Endothelial cell of umbilical vein (primary cell): ENCODE results near the gene LRP1-AS. TPM values are rescaled to one million over a fixed set of nuclear protein-coding genes. Genes with fewer than 3 reads are reported as not detected.

Experiments used
- BruUV-seq: library from RNA; stranded (reverse); fragments of 400-500 nt; replicated peaks from 2 replicates; lab custom pipeline; 2021; lab: Mats Ljungman, UMichigan
- CTCF ChIA-PET: fragments of 300-600, 350-600 bp; sonication (Branson Sonifier 250); formaldehyde crosslinking; loops from one replicate; lab custom pipeline; 2021; ENCODE audit warnings: antibody characterized with exemption, inconsistent platforms; lab: Charles Lee
- POLR2A ChIA-PET: fragments of 300-600, 350-600 bp; sonication (Branson Sonifier 250); formaldehyde crosslinking; loops from one replicate; lab custom pipeline; 2021; ENCODE audit warnings: antibody characterized with exemption, inconsistent platforms; lab: Charles Lee
- DNase-seq: peaks from one replicate; pipeline ENCODE4 v3.0.0-alpha.2; 2011; ENCODE audit warnings: low read depth, low spot score
- FAIRE-seq: peaks from 2 replicates; lab custom pipeline; 2011; peaks lifted over from hg19 to GRCh38; lab: Jason Lieb, UNC
- H2AFZ ChIP-seq: 2 replicates; pipeline ENCODE4 v1.6.0; 2012; ENCODE audit warnings: low read depth, low read length, control low read depth, inconsistent platforms
- H3K27ac ChIP-seq: 2 replicates; pipeline ENCODE4 v1.5.1; 2011; ENCODE audit warnings: low read depth, mild to moderate bottlenecking, control low read depth, low read length, moderate library complexity; ENCODE audit not compliant: insufficient read depth
- H3K27me3 ChIP-seq, 2 experiments: 2 replicates each; pipeline versions ENCODE4 v1.6.0 to v1.6.1; 2011; ENCODE audit warnings: low read length in 2 of 2, mixed read lengths in 1 of 2; ENCODE audit not compliant: control insufficient read depth in 2 of 2, insufficient read depth in 2 of 2
- H3K36me3 ChIP-seq, 2 experiments: 2 replicates in 1 of 2; 3 replicates in 1 of 2; pipeline ENCODE4 v1.5.1; 2011; ENCODE audit warnings: low read length in 2 of 2, mild to moderate bottlenecking in 1 of 2, moderate library complexity in 1 of 2; ENCODE audit not compliant: control insufficient read depth in 2 of 2, insufficient read depth in 2 of 2; ENCODE audit errors: extremely low read depth in 1 of 2
- H3K4me1 ChIP-seq: 3 replicates; pipeline ENCODE4 v1.5.1; 2011; ENCODE audit warnings: mild to moderate bottlenecking, low read length; ENCODE audit not compliant: control insufficient read depth, insufficient read depth; ENCODE audit errors: extremely low read depth
- H3K4me2 ChIP-seq: 2 replicates; pipeline ENCODE4 v1.6.1; 2011; ENCODE audit warnings: low read length, control low read depth, mixed read lengths; ENCODE audit not compliant: insufficient read depth
- H3K4me3 ChIP-seq, 3 experiments: fragments of 200-600 bp in 1 of 3; sonication (generic), shearing (Covaris generic) in 1 of 3; replicated peaks in 1 of 3; 2 replicates each; pipeline ENCODE4 v1.5.1; 2011 to 2016; ENCODE audit warnings: control low read depth in 3 of 3, low read length in 3 of 3, mild to moderate bottlenecking in 2 of 3, inconsistent platforms in 1 of 3, low read depth in 1 of 3, moderate library complexity in 1 of 3; ENCODE audit not compliant: insufficient read depth in 1 of 3
- H3K79me2 ChIP-seq: 2 replicates; pipeline ENCODE4 v1.6.0; 2012; ENCODE audit warnings: low read length, inconsistent platforms; ENCODE audit not compliant: control insufficient read depth, insufficient read depth
- H3K9ac ChIP-seq: replicated peaks from 2 replicates; pipeline ENCODE3; 2011; ENCODE audit warnings: low read length, control low read depth; ENCODE audit not compliant: insufficient read depth; ENCODE audit errors: extremely low read depth
- H3K9me1 ChIP-seq: replicated peaks from 3 replicates; pipeline ENCODE4 v1.6.0; 2011; ENCODE audit warnings: mild to moderate bottlenecking, low read length; ENCODE audit not compliant: control insufficient read depth, insufficient read depth; ENCODE audit errors: extremely low read depth
- H3K9me3 ChIP-seq: replicated peaks from 2 replicates; pipeline ENCODE4 v1.5.1; 2012; ENCODE audit warnings: low read length, inconsistent platforms; ENCODE audit not compliant: control insufficient read depth, insufficient read depth
- H4K20me1 ChIP-seq: replicated peaks from 2 replicates; pipeline ENCODE3; 2011; ENCODE audit warnings: mild to moderate bottlenecking, low read length; ENCODE audit not compliant: control insufficient read depth, insufficient read depth; ENCODE audit errors: extremely low read depth
- FOS ChIP-seq: IDR thresholded peaks from 2 replicates; pipeline ENCODE4 v1.6.1; 2011; ENCODE audit warnings: mild to moderate bottlenecking, low read length, moderate library complexity, borderline replicate concordance; ENCODE audit not compliant: insufficient read depth
- POLR2A ChIP-seq: IDR thresholded peaks from 2 replicates; pipeline ENCODE4 v1.6.1; 2012; ENCODE audit warnings: low read depth, mild to moderate bottlenecking, control low read depth, low read length
- POLR2AphosphoS5 ChIP-seq: IDR thresholded peaks from 2 replicates; pipeline ENCODE4 v1.6.1; 2012; ENCODE audit warnings: low read depth, mild to moderate bottlenecking, control low read depth, low read length, moderate library complexity; ENCODE audit not compliant: insufficient read depth
- dilution Hi-C: fragments of 300-500 bp; cut with MboI; formaldehyde crosslinking; loops from one replicate; pipeline ENCODE4 v1.15.0; 2019; ENCODE audit warnings: low sequenced_read_pairs; ENCODE audit not compliant: extremely low pct_ligation_motif_present
- intact Hi-C: fragments of 100-400 bp; cut with micrococcal nuclease; formaldehyde crosslinking; loops from one replicate; pipeline ENCODE4 v1.10.0; 2022
- polyA plus RNA-seq, 4 experiments: library from polyadenylated mRNA; depleted of rRNA in 3 of 4; stranded (reverse) in 3 of 4; unstranded in 1 of 4; fragments of >200 nt; gene quantifications; 2 replicates each; pipeline versions ENCODE4 v1.2.1 to v1.2.3, GENCODE V29; 2011 to 2012; ENCODE audit warnings: missing spikeins in 1 of 4
- total RNA-seq: library from RNA; stranded (reverse); gene quantifications from 2 replicates; pipeline ENCODE4 v1.2.3, GENCODE V29; 2021

LRP1-AS gene
- total and polyA plus RNA-seq, 2 donors (not counting 3 experiments of a cell fraction or from before 2014, with no cell fraction given) = not detected

GRCh38 chr12:57190821-57191220, 43.4 kb upstream of the LRP1-AS start:
- Histone ChIP-seq H3K27ac (no peak overlapping the region), H3K27me3 (no peaks in the 10 kb centered on the region), H3K79me2 (no peaks in the 10 kb centered on the region), H3K4me1 (no peaks in the 10 kb centered on the region), H3K36me3 (no peaks in the 10 kb centered on the region), H3K9me1 (no peaks in the 10 kb centered on the region), H2AFZ (no peak overlapping the region), H4K20me1 (no peaks in the 10 kb centered on the region), H3K4me3 (no peak overlapping the region), H3K9ac (no peak overlapping the region), H3K4me2 (no peak overlapping the region), H3K9me3 (no peaks in the 10 kb centered on the region)
- intact Hi-C loops = no loop called here
- CTCF ChIA-PET = interaction anchor here (0.9 to 10.0 kb wide), 3 partner anchors 19 to 63 kb away, joined by 3 to 109 read pairs (median 4); partner anchors contain the start of gene LRP1
- no peak for FAIRE-seq
- dilution Hi-C loops = no loop called here
- no TSS peak for BruUV-seq
- TF ChIP-seq FOS = no peak
- no peak for DNase-seq
- POLR2A ChIA-PET = no interaction called here

GRCh38 chr12:57190037-57190436, 42.6 kb upstream of the LRP1-AS start:
- H3K4me2 ChIP-seq = no peak overlapping the region
- H4K20me1 ChIP-seq = no peaks in the 10 kb centered on the region
- no peak for TF ChIP-seq POLR2AphosphoS5
- no peak for TF ChIP-seq POLR2A
- no peak overlapping the region for H2AFZ ChIP-seq
- H3K27ac ChIP-seq = no peak overlapping the region
- no peaks in the 10 kb centered on the region for H3K9me1 ChIP-seq
- dilution Hi-C loops (no loop called here), intact Hi-C loops (no loop called here)
- H3K27me3 ChIP-seq = no peaks in the 10 kb centered on the region
- H3K4me3 ChIP-seq = no peak overlapping the region
- FAIRE-seq (no peak), DNase-seq (peak; percentile 29)
- H3K9me3 ChIP-seq = no peaks in the 10 kb centered on the region
- no peaks in the 10 kb centered on the region for H3K36me3 ChIP-seq
- no TSS peak for BruUV-seq
- no peak overlapping the region for H3K9ac ChIP-seq
- no peaks in the 10 kb centered on the region for H3K4me1 ChIP-seq
- ChIA-PET CTCF (interaction anchor here (0.9 to 10.0 kb wide), 5 partner anchors 18 to 78 kb away, joined by 3 to 109 read pairs (median 4); partner anchors contain the start of gene LRP1), POLR2A (no interaction called here)
- H3K79me2 ChIP-seq = no peaks in the 10 kb centered on the region
